Activated CD4-positive, alpha-beta T cell treated with anti-CD3 and anti-CD28 coated beads for 4 hours (primary cell): ENCODE data around the gene GRIK1.

ENCODE experiments used
- DNase-seq, 2 donors: peaks; one replicate each; pipeline ENCODE4 v3.0.0-alpha.2; 2020

Gene GRIK1

DNA sequence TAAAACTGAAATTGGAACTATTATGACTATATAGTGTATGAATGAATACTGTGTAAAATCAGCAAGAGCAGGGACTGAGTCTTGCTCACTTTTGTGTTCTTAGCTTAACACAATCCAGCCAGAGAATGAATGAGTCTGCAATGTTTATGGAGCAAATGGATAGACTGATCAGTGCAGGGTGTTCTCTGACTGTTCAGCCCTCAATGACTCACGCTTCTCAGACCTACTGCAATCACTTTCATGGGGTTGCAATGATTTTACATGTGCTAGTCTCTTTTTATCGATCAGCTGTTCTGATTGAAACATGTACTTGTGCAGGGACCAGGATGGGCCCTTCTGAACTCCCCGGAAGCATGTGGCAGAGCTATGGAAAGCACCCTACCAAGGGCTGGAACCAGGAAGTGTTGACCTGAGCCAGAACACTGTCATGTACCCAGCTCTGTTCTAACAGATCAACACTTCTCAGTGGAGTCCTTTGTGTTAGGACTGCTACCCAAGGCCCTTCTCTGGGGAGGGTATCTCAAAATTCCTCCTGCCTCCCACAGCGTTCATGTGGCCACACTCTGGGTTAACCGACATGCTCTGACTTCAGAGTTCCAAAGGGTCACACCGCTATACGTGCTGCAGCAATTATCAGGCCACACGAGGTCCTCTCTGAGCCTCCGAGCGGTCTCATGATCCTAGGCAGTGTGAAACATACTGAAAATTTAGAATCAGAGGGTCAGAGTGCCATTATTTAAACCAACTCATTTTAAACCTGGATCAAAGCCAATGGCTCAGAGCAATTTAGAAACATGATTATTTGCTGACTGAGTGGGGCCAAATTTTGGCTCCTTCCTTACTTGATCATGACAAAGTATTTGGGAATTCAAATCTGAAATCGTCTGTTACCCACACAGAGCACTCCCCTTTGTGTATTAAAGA is 35.2 kb downstream of the GRIK1 start:
- no peak for DNase-seq

DNA sequence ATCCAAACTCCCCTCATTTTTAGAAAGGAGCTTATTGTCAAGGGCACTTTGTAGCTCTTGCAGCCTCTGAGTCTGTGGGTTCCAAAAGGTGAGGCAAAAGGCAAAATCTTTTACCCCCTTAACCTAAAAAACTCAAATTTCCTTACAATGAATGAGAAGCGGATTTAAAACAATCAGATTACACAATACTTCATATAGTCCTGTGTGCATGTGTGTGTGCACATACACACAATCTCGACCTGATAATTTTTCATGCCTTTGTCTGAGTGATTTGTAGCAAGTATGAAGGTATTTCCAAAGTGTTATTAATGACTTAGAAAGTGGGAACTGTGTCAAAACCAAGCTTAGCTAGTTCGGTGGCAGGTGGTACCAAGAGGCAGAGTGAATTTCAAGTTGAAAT is 42.9 kb downstream of the GRIK1 start:
- no peak for DNase-seq

DNA sequence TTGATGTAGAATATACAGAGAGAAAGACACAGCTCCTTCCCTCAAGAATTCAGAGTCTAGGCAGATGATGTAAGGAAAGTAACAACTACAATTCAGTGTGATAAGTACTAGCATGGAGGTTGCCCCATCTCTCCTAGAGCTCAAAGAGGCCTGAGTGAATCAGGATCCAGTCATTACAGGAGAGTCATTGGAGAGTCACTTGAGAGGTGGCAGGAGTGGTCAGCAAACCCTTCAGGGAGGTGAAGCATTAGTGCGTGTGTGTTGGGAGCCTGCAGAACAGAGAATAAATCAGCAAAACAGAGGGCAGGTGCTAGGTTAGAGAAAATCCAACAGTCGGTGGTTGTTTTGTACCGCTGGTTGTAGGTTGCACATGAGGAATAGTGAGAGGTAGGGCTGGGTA is 46.1 kb downstream of the GRIK1 start:
- DNase-seq, result no peak

DNA sequence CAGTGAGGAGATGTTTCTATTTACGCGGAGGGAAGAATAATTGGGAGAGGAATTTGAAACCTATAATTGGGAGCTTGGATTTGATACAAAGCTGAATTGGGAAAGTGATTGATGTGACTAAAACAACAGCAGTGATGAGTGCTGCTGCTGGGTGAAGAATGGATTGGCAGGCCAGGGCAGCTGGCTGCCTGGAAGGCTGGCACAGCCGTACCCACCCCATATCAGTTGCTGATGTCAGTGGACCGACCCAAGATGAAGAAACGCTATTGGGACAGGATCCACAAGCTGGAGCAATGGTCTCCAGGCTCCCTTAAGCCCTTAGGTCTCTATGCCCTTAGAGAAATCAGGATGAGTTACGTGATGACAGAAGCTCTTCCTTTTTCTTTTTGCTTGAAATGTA is 47.4 kb downstream of the GRIK1 start:
- DNase-seq, result no peak

DNA sequence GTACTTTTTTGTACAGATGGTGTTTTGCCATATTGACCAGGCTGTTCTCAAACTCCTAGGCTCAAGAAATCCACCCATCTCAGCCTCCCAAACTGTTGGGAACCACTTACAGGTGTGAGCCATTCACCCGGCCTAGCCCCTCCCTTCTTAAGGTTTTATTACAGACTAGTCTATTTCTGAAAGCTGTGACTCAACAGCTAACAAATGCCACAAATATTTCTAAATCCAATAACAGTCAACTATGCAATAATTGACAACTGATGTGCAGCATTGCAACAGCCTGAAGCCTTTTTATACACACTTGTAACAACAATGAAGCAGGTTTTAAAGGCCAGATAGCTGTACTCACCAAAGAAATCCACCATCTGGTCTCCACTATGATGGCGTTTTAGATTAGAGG is 51.4 kb downstream of the GRIK1 start:
- DNase-seq, result no peak

DNA sequence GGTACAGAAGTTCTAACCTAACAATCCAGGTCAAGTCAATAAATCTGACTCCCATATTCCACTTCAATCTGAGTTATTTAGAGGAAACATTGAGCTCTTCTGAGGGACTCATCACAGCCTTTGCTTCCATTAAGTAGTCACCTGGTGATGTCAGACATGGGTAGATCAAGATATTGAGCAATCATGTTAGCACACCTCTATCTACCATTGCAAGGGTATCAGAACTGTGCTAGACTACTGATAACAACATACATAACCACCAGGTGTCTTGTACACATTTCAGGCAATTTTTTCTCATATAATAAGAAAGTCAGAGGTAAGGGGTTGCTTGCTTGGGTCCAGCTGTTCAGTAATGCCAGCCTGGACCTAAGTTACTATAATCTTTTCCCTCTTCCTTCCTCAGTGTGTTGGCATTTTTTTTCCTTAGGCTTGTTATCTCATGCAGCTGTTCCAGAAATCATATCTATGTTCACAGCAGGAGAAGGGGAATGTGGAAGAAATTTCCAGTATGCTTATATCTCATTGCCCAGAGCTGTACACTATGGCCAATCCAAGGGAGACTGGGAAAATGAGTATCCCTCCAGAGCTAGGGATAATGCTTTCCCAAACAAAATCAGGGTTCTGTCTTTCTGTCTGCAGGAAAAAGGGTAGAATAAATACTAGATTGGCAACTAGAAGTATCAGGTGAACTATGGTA is 52.3 kb downstream of the GRIK1 start:
- no peak for DNase-seq

DNA sequence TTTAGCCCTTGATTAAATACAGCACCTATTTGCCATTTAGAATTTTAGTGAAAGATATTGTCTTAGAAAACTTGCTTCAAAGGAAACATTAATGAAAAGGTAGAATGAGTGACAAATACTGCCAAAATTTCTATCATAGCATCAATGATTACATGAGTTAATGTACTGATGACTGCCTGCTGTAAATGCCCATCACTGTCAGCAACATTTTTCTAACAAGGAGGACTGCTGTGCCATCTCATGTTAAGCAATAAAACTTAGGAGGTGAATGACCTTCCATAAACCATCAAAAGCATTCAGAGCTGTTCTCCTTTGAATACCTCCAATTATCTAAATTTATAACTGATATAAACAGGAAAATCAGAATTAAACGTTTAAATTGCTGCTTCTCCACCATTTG is 54.3 kb downstream of the GRIK1 start:
- DNase-seq, result no peak

DNA sequence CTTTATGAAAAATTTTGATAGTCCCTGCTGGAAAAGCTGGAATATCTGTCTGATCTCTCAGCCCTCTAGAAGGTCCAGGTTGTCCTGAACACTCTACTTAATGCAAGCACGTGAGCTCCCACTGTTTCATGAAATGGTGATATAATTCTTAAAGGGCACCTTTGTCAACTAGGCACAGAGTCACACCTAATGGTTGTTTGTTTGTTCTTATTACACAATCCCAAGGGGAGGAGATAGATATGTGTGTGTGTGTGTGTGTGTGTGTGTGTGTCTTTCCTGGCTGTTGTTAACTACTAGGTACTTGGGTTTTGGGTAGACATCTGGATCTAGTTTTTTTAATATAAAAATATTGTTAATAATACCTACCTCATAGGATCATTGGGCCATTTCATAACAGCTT is 63.9 kb downstream of the GRIK1 start:
- DNase-seq, result no peak

DNA sequence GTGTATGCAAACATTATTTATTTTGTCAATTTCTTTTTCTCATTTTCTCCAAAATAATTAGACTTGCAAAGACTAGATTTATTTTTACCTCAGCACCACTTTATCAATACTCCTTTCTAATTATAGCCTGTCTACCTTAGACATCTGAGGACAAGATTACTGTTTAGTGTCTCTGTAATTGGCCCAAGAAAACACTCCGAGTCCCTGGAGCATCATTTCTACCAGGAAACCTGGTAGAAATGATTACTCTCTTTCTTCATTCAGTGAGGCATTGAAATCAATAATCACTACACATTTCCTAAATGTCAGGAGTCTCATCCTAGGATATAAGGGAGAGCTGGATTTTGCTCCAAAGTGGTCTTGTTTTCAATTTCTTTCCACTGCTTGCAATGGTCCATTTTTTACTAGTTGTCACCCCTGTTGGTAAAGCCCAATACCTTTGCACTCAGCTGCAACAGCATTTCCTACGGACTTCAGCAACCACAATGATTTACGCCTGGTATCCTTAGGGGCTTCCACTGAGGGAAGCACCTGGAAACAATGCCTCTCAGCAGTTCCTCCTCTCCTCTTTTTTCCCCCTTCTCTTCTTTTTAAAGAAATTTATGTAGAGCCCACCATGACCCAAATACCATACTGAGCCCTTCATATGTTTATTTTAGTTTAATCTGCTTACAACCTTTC is 64.6 kb downstream of the GRIK1 start:
- no peak for DNase-seq

DNA sequence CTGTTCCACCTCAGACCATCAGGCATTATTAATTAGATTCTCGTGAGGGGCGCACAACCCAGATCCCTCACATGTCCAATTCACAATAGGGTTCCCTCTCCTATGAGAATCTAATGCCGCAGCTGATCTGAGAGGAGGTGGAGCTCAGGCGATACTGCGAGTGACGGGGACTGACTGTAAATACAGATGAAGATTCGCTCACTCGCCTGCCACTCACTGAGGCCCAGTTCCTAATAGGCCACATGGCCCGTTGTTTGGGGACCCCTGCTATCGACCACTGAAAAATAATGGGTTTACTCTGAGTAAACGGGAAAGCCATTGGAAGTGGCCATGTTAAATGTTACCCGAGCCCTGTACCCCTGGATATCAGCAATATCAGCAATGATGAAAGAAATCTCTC is 65.9 kb downstream of the GRIK1 start:
- no peak for DNase-seq

DNA sequence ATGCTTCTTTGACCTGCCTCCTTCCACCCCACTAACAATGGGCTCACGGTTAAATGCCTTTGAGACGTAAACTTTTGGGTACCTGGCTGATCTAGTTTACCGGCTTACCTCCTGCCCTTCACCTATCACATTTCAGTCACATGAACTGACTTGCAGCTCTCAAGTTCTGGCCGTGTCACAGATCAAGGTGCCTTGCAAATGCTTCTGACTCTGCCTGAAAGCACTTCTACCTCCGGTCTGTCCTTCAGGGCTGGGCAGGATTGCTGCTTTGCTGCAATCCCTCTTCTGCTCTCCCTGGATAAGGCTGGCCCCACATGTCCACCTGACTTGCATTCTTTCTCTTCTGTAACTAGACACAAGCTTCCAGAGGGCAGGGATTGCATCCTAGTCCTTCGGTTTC is 69.0 kb downstream of the GRIK1 start:
- no peak for DNase-seq

DNA sequence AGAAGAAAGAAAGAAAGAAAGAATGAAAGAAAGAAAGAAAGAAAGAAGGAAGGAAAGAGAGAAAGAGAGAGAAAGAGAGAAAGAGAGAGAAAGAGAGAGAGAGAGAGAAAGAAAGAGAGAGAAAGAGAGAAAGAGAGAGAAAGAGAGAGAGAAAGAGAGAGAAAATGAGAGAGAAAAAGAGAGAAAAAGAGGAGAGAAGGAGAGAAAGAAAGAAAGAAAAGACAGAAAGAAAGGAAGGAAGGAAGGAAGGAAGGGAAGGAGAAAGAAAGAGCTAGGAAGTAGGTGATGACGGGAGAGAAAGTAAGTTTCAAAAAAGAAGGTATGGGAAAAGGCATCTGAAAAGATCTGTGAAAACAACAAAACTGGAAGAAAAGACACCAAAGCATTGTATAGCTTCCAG is 72.0 kb downstream of the GRIK1 start:
- no peak for DNase-seq

DNA sequence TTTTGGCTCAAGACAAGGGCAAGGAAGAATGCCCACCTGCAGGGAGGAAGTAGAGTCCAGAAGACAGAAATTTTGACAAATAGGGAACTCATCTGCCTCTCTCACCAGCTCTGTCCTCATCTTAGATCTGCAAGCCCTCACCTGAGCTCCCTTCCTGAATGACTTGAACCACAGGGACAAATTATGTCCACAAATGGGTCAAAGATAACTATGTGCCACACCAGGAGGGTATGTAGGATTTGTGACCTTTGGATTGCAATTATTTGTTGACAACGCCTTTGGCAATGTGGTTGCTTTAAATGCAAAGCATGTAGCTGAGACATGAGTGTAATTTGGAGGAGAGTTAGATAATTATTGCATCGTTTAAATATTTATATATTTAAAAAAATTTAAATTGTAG is 79.5 kb downstream of the GRIK1 start:
- DNase-seq, result no peak

DNA sequence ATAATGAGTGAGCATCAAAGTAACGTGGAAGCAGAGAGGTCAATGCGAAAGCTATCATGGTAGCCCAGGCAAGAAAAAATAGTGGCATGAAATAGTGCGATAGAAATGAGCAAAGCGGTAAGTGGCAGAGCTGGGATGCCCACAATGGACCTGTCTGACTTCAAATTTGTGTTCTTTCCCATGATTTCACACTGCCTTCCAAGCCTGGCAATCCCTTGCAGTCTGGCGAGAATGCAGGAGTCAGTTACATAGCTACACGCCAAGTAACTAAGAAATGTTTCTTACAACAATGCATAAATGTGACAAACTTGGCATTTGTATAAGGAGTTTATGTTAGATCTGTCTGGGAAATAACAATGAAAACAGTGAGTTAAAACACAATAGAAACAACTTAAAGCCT is 82.6 kb downstream of the GRIK1 start:
- DNase-seq, result no peak

DNA sequence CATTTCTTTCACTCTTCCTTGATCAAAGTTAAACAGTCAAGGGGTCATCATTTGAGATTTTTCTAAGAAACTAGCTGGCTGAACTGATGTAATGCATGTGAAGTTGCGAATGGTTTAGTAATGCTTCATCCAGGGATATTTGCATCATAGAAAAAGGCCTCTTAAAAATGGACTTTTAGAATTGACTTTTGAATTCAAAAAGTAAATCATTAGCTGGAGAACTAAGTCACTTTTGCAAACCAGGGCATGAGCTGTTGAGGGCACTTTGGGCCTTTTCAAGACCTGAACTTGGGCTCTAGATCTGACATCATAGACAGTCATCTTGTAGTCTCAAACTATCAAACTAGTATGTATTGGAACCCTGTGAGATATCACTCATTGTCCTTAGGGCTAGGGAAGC is 85.0 kb downstream of the GRIK1 start:
- no peak for DNase-seq

DNA sequence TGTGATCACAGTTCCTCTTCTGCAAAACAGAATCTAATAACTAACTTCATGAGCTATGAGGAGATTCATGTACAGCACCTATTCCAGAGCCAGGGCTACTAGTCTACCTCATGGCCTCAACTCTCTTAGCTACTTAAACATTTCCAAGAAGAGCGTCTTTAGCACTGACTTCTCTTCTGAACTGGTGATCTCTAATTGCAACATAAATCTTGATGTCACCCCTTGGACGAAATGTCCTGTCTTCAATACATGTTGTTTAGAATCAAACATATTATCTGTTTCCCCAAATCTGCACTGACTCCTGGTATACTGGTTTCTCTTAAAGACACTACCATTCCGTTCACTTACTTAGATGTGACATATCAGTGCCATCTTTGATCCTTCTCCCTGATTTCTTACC is 88.2 kb downstream of the GRIK1 start:
- DNase-seq, result no peak

DNA sequence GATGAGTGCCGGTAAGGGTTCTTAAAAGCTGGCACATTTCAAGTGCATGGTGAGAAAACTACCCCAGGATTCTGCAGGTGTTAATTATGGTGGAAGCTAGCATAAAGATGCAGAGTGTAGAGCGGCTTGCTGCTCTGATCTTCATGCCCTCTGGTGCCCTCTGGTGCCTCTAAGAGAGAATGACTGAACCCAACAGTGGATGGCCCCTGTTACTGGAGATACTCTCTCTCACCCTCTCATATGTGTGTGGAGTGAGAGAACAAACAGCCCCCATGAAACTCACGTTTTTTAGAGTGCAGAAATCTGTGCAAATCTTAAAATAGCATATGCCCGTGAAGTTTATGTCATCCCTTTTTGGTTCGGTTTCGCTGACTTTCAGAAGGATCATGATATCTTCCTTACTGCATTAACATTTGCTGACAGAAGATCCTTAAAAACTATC is 90.0 kb downstream of the GRIK1 start:
- DNase-seq, result peak; percentile 4 to 22

DNA sequence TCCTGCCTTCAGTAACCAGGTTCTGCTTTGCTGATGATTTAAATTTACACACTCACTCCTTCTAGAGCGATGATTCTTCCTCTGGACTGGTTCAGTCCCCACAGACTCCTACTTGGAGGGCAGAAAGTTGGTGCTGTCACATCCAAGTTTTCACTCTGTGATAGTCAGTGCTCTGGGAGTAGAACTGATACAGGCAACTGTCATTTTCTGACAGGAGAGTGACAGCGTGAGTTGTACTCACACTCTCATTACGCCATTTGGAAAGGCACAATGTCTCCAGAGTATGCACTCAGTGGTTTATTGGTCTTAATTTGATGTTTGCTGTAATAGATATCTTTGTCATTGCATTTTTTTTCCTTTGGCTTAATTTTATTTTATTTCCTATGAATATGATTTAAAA is 96.0 kb downstream of the GRIK1 start:
- DNase-seq, result no peak

DNA sequence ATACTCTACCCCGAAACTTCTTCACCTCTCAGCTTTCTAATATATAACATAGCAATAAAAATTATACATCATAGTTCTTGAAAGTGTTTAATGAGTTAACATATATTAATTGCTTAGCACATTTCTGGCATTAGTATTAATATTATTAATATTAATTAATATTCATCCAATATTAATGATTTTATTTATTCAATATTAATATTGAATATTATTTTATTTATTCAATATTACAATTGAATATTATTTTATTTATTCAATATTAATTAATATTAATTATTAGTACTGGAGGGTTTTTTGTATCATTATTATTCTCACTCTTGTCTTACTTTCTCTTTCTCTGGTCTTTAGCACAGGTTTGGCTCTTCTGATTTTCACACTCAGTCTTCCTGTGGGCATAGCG is 105.2 kb downstream of the GRIK1 start:
- DNase-seq, result no peak

DNA sequence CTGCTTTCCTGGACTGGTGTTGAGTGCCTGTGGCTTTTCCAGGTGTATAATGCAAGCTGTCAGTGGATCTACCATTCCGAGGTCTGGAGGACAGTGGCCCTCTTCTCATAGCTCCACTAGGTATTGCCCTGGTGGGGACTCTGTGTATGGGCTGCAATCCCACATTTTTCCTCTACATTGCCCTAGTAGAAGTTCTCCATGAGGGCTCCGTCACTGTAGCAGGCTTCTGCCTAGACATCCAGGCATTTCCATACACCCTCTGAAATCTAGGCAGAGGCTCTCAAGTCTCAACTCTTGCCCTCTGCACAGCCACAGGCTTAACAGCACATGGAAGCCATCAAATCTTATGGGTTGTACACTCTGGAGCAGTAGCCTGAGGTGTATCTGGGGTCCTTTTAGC is 107.6 kb downstream of the GRIK1 start:
- no peak for DNase-seq

DNA sequence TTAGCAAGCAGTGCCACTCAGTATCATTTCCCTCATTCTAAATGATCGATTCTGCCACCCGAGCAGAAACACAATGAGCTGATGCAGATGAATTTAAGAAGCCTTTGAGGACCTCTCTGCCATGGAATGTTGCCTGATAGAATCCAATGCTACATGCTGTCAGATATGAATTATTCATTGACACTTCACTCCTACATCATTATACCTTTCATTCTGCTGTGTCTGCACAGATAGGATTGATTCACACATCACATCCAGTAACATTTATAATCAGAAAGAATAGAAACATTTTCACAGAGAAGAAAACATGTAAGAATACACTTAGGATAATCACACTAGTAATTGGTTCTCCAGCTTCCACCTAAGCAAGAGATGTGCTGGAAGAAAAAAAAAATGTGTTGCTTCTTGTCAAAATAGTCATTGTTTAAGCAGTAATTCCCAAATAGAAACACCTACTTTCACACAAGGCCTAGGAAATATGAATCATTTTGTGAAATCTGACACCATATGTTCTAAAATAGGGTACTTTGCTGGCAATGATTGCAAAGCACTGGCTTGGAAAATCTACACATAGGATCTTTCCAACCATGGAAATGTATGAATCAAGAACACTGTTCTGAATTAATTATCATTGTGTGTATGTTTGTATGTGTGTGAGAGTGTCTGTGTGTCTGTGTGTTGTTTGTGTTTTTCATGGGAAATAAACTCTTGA is 110.1 kb downstream of the GRIK1 start:
- DNase-seq, result no peak

DNA sequence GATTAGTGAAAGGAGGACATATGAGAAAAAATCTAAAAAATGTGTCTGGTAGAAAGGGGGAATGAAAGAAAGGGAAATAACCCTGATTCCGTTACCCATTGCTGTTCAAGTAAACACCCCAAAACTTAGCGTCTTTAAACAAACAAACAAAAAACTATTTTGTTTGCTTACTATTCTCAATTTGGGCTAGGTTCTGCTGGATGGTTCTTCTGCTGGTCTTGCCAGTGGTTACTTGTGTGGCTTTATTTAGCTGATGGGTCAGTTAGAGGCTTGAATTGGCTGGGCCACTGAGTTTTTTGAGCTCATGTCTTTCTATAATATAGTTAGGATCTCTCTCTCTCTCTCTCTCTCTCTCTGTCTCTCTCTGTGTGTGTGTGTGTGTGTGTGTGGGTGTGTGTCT is 112.1 kb downstream of the GRIK1 start:
- DNase-seq, result no peak

DNA sequence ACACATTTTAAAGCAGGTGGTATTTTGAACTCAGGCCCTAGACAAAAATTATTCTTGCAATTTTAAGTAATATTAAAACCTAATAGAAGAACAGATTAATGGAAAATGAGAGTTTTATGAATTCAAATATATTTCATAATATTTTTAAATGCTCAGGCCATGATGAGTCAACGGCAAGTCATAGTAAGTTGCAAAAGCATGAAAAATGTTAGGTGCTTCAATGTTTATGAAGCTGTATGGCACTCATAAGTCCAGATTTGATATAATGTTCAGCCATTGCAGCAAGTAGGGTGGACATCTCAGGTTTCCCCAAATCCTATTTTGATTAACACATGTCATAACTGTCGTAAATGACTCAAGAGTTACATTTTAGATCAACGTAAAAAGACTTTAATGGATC is 112.6 kb downstream of the GRIK1 start:
- DNase-seq, result no peak
